Hematopoietic multipotent progenitor cell (in vitro differentiated cells): ENCODE results near the gene PLCG2. TPM values are rescaled to one million over a fixed set of nuclear protein-coding genes. Genes with fewer than 3 reads are reported as not detected.
A peak's percentile ranks its signal among the peaks of the same experiment; 100 is the strongest.
"Not testable (repeated sequence)": the region's sequence is repeated elsewhere in the genome, so short reads cannot be mapped to it uniquely, and the experiment has no call there.

Source experiments
- DNase-seq, 3 donors: peaks; one replicate each; pipeline ENCODE4 v3.0.0-alpha.2; 2011 to 2015; ENCODE audit warnings: low read depth in 2 of 3, low spot score in 2 of 3
- total RNA-seq: library from RNA; depleted of rRNA; stranded (reverse); fragments of >200 nt; gene quantifications from one replicate; pipeline ENCODE4 v1.2.3, GENCODE V29; 2012

PLCG2 gene
- total RNA-seq, 1 donor: 70.3 TPM

DNA sequence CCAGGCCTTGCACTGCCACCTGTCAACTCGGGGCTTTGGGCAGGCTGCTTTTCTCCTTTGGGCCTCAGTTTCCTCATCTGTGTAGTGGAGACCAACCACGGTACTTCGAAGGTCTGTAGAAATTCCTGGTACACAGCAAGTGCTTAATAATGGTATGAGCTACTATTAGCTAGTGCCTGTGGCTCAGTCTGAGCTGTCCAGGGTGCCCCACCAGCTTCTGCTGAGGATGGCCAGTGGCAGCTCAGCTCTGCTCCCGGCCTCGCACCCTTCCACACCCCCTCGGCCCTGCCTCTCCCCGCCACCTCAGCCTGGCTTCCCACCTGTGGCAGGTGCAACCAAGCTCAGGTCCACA lies 26.2 kb upstream of the PLCG2 start:
- DNase-seq: no peak

DNA sequence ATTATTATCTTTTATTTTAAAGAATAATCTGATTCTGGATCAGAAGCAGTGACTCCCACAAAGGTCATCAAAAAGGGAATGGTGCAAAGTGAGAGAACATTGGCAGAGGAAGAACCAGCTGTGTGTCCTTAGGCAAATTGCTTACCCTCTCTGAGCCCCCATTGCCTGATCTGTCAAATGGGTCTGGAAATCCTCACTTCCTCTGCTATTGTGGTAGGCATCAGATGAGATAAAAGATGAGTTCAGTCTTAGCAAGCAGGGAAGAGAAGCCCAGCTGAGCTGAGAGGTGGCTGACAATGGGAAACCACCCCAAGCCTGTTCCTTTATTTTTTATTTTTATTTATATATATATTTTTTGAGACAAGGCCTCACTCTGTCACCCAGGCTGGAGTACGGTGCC lies 24.2 kb upstream of the PLCG2 start:
- DNase-seq: no peak

DNA sequence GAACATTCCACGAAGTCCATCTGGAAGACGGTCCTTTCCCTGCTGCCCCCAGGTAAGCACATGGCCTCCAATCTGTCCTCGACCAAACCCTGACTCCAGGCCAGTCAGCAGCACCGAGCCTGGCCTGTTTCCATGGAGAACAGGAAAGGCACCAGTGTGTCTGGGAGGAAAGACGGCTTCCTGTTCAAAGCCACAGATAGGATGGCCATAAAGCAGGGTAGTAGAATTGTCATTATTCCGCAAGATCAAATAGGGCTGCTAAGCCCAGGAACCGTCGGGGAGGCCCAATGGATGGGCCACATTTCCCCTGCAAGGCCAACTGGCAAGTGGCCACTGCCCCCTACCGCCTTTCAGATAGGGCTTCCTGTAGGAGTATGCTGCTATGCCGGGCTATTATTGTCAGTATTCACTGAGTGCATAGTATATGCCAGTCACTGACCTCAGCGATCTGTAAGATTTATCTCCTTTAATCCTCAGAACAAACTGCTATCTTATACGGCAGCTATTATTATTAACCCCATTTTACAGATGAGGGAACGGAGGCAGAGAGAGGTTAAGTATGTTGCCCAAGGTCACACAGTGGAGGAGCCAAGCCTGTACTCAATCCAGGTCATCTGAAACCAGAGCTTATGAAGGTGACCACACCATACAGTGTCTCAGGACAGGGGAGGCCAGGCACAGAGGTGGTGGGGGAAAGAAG lies 23.0 kb upstream of the PLCG2 start:
- DNase-seq: peak in 2 of 3 donors; percentile 69 to 84

DNA sequence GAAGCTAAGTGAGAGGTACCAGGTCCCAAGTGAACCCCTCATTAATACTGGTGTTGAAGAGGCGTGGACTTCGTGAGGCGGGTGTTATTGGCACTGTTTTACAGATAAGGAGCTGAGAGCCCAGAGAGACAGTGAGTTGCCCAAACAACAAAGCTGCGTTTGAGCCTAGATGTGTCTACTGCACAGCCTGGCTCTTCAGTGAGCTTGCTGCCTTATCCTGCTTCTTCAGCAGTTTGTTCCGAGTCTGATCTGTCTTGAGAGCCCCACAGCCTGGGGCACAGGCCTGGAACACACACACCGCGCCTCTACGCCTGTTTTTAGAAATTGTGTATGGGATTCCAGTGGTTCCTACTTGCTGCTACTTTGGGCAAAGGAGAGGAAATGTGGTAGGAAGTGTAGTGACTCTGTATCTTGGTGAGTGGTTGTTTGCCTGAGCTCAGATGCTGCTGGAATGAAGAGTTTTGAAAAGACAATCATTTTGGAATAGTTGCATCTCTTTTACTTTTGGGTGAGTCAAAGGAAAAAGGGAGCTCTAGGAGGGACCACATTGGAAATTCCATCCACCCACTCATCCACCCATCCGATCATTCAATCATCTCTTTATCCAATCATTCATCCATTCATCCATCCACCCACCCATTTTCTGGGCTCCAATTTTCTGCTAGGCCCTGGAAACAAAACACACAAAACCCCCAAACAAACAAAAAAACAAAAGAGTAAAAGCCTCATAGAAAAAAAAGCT lies 22.3 kb upstream of the PLCG2 start:
- DNase-seq: no peak

DNA sequence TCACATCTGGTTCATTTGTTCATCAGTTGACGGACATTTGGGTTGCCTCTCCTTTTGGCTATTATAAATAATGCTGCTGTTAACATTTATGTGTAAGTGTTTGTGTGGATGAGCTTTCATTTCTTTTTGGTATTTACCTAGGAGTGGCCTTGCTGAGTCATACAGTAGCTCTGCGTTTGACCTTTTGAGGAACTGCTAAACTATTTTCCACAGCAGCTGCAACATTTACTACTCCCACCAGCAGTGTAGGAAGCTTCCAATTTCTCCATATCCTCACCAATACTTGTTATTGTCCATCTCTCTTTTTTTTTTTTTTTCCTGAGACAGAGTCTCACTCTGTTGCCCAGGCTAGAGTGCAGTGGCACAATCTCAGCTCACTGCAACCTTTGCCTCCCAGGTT lies 20.7 kb upstream of the PLCG2 start:
- no peak for DNase-seq

DNA sequence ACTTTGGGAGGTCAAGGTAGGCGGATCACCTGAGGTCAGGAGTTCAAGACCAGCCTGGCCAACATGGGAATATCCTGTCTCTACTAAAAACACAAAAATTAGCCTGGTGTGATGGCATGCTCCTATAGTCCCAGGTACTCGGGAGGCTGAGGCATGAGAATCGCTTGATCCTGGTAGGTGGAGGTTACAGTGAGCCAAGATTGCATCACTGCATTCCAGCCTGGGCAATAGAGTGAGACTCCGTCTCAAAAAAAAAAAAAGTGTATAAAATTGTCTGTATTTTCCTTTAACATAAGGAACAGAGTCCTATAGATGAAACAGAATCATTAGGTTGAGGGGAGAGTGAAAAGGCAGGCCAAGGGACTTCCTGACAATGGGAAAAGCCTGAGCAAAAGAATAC lies 16.8 kb upstream of the PLCG2 start:
- DNase-seq: not testable (repeated sequence)

DNA sequence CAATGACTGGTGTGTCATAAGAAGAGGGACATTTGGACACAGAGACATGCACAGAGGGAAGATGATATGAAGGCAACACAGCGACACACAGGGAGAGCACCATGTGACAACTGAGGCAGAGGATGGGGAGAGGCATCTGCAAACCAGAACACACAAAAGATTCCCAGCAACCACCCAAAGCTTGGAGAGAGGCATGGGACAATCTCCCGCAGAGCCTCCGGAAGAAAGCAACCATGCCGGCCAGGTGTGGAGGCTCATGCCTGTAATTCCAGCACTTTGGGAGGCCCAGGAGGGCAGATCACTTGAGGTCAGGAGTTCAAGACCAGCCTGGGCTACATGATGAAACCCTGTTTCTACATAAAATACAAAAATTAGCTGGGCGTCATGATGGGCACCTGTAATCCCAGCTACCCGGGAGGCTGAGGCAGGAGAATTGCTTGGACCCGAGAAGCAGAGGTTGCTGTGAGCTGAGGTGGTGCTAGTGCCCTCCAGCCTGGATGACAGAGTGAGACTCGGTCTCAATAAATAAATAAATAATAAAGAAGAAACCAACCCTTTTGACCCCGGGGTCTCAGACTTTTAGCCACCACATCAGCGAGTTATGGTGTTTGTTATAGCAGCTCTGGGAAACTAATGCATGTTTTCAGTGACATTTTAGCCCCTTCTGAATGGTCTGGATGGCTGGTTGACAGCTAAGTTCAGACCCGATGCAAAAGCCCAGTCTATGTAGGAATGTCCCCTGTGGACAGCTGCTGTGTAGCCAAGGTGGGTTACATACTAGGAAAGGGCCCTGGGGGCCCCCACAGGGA lies 13.8 kb upstream of the PLCG2 start:
- no peak for DNase-seq

DNA sequence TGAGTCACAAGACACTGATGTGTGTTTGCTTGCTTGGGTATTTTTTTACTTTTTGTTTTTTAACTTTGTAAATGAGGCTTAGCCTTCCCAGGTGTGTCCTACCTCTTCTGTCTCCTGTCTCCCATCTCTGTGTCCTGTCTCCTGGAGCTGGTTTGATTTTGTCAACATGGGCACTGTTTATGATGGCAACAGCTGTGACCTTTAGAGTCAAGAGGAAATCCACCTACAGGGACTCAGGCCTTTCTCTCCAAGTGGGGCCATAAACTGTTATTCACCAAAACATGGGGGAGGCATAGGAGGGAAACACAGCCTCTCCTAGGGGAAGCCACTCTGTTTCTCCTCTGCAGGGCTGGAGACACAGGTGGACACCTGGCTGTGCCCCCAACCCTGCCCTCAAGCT lies 13.1 kb upstream of the PLCG2 start:
- DNase-seq: no peak

DNA sequence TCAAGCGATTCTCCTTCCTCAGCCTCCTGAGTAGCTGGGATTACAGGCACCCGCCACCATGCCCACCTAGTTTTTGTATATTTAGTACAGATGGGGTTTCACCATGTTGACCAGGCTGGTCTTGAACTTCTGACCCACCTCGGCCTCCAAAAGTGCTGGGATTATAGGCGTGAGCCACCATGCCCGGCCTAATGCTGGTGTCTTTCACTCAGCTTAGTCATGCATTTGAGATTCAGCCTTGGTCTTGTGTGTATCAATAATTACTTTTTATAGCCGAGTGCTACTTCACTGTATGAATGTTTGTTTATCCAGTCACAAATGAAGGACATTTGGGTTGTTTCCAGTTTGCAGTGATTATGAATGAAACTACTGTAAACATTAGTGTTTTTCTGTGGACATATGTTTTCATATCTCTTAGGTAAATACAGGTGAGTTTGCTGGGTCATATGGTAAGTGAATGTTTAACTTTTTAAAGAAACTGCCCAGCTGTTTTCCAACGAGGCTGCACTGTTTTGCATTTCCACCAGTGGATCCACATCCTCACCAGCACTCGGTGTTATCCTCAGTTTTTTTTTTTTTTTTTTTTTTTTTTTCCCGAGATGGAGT lies 11.0 kb upstream of the PLCG2 start:
- no peak for DNase-seq

DNA sequence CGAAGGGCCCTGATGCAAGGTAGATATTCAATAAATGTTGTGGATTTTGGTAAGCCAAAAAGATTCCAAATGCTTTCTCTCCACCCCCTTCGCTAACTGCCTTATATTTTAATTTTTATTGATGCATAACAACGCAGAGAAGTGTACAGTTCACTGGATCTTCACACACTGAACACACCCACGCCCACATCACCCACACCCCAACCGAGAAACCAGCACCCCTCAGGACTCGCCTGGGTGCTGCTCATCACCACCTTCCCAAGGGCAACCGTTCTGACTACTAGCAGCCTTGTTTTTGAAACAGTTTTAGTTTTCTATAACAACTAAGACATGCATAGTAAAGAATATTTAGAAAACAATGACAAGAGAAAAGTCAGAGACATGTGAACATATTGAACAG lies 9.1 kb upstream of the PLCG2 start:
- DNase-seq: no peak

DNA sequence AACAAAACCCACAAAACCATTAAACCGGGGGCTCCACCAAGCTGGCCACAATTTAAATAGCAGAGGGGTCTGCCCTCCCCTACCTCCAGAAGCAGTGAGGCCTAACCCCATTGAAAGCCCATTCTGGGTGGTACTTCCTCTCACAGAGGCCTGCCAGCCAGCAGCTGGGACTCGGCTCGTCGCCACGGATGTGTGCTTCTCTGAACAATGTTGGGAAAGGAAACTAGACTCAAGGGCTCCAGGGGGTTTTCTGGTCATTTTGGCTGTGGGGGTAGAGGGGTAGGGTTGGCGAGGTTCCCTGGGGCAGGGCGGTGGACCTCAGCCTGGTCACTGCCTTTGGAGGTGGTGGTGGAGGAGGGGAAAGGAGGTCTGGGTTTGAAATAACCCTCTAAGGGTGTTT lies 4.7 kb upstream of the PLCG2 start:
- peak in 1 of 3 donors; percentile 63 for DNase-seq

DNA sequence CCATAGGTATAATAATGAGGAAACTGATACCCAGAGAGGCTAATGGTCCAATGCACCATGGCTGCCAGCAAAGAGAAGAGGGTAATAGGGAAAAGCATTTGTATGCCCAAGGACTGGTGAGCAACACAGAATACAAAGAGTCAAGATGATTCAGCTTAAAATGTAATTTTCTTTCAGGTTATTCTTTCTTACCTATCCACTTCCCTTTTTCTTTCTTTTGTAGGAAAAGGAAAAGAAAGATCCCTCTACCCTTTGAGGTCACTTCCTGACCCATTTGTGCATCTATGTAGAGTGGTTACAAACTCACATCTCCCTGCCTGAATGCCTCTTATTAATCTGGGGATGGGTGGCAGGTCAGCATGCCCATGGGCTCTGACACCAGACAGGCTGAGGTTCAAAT lies 3.5 kb upstream of the PLCG2 start:
- DNase-seq: no peak

DNA sequence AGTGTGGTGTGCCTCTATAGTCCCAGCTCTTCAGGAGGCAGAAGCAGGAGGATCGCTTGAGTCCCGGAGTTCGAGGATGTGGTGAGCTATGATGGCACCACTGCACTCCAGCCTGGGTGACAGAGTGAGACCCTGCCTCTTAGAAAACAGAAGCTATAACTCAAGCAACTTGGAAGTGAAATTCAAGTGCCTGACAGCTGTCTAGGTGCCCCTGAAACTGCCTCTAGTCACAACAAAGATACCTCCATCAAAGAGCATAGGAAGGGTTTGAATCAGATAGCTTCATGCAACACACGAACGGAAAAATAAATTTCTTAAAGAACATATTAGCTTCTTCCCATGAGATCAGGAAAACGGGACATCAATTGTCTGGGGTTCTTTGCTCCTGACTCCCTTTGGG lies 860 bp upstream of the PLCG2 start:
- no peak for DNase-seq

DNA sequence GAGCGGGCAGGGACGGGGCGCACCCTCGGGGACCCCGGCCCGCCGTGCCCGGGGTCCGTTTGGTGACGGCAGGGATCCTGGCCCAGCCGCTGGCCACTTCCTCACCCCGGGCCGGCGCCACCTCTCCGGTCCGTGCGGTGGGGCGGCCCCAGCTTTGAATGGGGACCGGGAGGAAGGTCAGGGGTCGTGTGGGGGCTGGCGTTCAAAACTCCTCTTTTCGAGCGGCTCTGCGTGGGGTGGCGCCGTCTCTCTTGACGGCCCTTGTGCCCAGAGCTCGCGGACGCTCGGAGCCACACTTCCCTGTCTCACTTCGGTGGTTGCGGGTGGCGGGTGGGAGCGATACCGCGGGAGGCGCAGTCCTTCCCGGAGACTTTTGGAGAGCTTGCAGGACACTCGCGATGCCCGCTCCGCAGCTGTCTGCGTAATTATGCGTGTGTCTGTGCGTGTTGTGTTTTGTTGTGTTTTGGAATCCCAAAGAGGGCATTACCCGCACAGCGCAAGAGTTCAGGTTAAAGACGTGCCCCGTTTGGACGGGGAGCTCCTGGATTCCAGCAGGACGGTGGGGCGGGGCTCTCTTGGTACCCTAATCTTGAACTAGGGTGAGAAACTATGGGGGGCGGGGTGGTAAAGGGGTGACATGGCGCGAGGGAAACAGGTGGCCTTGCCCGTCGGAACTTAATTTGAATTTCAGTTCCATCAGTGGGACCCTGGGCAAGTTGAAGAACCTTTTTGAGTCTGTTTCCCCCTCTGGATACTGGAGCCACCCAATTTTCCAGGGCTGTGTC lies 637 bp downstream of the PLCG2 start:
- DNase-seq: no peak

DNA sequence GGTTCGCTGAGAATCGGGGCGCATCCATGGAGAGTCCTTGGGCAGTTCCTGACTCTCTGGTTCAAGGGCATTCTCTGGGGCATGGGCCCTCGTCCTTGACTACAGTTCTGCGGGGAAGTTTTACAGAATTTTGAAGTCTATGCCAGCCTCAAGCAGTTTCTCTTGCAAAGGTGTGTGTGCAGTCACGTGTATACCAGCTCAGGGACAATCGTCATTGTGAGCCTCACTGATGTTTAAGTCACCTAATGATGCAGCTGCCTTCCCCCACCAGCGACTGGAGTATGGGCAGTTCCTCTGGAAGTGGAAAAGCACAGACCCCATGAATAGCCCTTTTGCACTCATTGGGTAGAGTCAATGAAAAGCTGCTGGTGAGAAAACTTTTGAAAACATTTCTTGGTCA lies 1.3 kb downstream of the PLCG2 start:
- no peak for DNase-seq

DNA sequence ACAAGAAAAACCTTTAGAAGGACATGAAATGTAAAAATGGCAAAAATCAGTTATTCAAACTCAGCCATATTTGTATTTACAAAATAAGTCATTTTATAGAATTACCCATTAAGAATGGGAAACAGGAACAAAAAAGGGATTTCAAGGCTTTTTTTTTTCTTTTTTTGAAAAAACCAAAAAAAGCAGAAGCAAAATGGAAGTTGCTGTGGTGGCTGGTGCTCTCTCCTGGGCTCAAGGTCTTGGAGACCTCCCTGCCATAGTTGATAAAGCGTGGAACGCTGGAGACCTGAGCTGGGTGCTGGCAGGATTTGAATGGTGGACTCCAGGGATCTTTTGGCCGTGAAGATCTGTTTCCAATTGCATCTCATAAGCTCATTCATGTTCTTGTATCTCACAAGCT lies 3.1 kb downstream of the PLCG2 start:
- no peak for DNase-seq

DNA sequence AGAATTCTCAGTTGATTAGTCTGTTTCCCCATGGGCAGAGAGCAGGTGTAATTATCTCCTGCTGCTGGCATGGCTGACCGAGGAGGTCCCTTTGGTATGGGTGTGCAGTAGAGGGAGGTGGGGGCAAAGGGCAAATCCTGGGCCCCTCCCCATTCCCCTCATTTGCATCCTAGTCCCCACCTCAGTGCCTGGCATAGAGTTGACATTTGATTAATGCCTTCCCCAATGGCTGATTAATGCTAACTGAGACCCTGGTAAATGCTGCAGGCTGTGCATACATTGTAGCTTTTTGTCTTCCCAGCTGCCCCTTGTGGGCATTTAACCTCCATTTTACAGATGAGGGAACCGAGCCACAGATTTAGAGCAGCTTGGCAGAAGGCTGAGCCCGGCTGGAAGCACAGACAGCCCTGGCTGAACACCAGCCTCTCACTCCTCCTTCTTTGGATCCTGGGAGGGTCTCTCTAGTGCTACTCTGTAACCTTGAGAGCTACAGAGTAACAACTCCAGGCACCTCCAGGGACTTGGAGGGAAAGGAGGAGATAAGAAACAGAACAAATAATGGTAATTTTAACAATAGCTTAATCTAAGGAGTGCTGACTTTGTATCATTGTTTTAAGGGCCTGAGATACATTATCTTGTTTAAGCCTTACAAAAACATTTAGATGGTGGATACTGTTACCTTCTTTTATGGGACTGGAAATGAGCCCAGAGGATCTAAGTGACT lies 5.1 kb downstream of the PLCG2 start:
- DNase-seq: no peak

DNA sequence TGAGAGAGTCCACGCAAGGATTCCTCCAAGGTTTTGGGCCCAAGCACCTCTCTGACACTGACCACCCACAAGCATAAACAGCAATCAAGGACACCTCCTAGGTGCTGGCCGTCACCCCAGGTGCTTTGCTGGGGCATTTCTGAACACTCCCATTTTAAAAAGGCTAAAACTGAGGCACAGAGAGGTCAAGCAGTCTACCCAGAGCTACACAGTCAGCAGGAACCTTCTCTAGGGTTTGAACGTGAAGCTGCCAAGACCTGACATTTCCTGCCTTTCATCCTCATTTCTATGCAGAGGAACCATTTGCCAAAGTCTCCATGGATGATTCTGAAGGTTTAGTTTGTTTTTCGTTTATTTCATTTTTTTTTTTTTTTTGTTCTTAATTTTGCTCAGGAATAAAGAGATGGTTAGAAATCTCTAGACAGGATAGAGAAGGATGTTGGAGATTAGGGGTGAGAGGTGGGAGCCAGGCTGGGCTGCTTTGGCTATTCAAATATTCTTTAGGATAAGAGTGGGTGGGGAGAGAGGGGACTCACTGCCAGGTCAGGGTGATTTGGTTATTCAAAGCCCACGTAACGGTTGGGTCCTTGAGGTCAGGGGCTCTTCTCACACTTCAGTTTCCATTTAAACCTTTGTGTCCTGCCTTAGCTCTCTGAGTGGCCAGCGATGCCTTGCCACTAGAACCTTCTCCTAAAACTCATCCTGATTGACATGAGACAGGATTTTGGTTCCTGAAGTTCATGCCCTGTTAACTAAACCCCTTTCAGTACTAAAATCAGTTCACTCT lies 6.2 kb downstream of the PLCG2 start:
- DNase-seq: no peak

DNA sequence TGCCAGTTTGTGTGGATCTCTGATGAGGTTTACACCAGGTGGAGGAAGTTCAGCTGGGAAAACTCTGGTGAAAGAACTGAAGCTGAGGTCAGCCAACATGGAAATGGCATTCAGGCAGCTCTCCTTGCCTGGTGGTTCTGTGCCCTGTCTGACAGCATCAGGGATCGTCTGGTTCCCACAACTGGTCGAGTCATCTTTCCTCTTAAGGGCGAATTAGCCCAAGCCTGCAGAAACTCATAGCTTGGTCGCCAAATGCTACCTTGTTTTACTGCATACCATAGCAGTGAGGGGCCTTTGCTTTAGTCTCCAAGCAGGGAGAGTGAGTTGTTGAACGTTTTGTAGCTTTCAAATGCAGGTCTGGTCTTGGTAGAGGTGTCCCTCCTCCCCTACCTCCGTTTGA lies 7.2 kb downstream of the PLCG2 start:
- no peak for DNase-seq
